NCI-H748 (cell line): ENCODE measurements around the gene FAF2.
"Not testable (repeated sequence)": the region's sequence is repeated elsewhere in the genome, so short reads cannot be mapped to it uniquely, and the experiment has no call there.

Experiments used
- DNase-seq: peaks from one replicate; lab custom pipeline; 2025; ENCODE audit not compliant: unreplicated experiment; lab: John Stamatoyannopoulos, UW

FAF2 gene, protein sequence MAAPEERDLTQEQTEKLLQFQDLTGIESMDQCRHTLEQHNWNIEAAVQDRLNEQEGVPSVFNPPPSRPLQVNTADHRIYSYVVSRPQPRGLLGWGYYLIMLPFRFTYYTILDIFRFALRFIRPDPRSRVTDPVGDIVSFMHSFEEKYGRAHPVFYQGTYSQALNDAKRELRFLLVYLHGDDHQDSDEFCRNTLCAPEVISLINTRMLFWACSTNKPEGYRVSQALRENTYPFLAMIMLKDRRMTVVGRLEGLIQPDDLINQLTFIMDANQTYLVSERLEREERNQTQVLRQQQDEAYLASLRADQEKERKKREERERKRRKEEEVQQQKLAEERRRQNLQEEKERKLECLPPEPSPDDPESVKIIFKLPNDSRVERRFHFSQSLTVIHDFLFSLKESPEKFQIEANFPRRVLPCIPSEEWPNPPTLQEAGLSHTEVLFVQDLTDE

DNA sequence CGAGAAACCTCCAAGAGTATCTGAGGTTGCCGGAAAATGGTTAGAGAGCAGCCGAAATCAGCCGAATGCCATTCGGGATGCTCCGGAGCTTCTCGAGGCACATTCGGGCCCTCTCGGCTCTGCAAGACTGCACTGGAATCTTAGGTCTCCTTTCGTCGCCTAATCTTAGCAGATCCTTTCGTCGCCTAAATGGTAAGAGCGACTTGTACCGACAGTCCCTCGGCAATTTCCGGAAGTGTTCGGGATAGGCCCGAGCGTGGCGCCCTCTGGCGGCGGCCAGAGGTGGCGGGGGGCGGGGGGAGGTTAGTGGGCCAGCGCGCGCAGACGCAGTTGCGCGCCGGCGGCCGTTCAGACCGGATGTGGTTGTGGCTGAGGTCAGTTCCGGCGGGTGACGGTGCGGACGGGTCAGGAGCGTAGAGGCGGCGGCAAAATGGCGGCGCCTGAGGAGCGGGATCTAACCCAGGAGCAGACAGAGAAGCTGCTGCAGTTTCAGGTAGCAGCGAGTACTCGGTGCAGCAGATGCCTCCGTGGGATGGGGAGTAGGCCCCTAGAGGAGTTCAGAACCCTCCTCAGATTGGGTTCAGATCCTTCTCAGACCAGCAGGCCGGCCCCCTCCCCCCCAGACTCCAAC is at the start of gene FAF2:
Gene FAF2 (plus strand): TSS at position 408 of the 631 bp plus-strand sequence. CDS start 23 bp downstream, at position 431.
- peak; percentile 96 for DNase-seq

DNA sequence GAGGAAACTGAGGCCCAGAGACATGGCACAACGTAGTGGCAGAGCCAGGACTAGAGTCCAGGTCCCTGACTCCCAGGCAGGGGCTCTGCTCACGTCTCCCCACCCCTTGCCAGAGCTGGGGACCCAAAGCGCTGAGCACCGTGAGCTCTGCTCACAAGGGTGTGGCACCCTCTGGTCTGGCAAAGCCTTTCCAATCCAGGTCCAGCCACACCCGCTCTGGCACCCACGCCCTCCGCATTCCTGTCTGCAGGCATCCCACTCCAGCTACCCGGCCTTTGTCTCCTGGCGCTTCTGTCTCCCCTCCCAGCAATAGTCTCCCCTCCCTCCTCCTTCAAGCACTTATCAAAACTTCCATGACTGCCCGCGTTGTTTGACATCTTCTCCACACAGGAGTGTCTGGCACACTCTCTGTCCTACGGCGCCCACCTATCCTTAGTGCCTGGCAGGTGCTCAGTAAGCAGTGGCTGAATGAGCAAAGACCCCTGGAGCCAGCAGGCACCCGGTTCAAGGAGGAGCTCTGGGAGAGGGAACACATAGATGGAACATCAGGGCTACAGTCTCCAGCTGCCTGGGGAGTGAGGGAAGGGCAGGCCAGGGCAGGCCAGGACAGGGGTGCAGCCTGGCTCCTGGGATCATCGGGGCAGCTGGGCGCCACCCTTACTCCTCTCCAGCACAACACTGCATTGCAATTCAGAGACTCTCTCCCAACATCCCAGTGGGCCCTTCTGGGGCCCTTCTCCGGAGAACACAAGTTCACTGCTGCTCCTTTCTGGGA is 47.6 kb upstream of the FAF2 start:
- no peak for DNase-seq

DNA sequence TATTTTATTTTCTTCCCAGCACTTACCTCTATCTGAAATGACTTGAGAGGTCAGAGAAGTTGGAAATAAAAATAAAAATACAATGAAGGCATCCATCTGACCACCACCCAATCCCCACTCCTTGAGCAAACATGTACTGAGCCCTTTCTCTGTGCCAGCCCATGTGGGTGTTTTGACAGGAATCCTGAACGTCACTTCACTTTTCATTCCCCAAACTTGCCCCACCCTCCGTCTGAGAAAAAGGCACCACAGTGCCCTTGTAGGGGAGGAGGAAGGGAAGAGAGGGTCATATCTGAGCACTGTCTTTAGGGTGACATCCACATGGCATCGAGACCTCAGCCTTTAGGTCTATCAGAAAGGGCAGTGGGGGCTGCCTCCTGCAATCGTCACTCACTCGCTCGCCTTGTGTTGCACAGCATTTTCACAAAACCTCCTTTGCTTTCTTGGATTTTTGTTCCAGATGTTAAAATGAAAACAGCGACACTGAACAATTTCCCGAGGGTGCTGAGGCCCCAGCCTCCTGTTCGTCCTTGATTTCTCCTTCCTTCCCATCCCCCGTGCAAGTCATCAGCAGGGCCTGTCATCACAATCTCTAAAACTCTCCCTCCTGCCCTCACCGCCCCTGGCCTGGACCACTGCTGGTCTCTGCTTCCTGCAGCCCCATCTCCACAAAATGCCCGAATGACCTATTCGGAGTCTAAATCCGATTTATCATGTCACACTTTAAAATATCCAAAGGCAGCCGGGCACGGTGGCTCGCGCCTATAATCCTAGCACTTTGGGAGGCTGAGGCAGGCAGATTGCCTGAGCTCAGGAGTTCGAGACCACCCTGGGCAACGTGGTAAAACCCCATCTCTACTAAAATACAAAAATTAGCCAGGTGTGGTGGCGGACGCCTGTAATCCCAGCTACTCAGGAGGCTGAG is 46.6 kb upstream of the FAF2 start:
- DNase-seq, result no peak

DNA sequence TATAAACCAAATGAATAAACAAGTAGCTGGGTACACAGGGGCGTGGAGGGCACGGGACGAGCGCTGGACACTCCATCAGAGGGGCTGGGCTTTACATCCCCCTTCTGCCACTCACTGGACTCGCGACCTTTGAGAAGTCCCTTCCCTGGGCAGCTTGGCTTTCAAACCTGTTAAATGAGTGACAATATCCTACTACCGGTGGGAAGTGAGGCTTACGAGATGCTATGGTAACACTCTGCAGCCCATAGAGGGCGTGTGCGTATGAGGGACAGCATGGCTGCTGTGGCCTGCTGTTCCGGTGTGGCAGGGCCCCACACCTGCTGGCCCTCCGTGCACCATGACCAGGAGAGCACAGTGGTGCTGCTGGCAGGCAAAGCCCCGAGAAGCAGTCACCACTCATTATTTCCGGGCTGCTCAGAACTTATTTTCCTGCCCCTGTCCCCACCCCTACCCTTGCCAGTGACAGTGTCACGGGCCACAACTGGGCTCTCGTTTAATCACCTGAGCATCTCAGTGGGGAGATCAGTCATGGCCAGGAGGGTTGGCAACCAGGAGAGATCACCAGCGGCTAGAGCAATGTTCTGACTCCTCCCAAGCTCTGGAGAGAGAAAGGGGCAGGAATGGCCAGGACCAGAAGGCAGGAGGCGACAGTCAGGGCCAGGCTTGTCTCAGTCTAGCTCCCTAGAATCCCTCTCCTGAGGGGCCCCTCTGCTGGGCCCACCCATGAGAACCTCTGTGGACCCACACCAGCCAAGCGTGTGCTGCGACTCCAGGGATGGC is 42.3 kb upstream of the FAF2 start:
- peak; percentile 48 for DNase-seq

DNA sequence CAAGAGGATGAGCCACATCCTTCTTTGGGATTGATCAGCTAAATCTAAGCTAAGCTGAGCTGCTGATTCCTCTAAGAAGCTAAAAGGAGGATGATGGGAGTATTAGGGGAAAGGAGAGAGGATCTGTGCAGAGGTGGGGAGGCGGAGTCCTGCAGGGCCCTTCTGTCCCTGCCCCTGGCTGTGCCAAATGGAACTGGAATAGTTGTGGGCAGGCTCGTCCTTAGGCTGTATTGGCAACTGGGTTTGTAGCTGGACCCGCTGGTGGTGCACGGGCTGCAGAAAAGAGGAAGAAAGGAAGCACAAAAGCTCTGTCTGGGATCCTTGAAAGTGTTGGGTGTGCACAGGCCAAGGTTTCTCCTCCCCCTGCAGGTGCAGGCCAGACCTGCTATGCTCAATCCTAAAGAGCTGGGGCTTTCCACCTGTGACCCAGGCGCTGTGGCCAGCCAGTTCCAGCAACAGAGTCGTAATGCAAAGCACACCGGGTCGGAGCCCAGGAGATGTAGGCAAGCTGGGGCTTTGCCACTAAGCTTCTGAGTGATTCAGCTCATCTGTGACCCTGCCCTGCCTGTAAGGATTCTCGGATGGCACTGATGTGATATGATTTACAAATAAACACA is 41.6 kb upstream of the FAF2 start:
- DNase-seq, result no peak

DNA sequence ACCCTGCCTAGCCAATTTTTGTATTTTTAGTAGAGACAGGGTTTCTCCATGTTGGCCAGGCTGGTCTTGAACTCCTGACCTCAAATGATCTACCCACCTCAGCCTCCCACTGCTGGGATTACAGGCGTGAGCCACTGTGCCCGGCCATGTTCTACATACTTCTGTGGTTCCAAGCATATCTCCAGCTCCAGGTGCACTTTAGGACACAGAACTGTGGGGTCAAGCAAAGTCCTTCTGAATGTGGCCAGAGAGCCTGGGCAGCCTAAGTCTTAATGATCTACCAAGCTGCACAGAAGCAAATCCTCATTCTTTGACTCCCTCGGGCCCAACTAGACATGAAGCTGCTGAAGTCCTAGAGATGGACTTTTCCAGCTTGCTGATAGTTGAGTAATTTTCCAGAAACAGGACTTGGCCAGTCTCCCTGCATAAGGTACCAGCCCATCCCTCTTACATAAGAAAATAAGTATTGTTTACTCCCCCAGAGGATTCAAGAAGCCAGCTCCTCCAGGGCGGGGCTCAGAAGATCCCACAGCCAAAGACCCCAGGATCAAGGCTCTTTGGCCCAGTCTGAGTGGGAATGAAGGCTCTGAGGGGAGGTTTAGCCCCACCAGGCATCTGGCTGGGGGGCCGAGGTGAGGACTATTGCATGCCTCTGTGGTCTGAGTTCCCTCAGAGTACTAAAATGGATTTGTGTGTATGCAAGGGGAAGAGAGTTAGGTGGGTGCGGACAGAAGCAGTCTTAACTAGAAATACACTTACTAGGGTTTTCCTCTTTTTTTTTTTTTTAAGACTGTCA is 40.5 kb upstream of the FAF2 start:
- DNase-seq, result no peak

DNA sequence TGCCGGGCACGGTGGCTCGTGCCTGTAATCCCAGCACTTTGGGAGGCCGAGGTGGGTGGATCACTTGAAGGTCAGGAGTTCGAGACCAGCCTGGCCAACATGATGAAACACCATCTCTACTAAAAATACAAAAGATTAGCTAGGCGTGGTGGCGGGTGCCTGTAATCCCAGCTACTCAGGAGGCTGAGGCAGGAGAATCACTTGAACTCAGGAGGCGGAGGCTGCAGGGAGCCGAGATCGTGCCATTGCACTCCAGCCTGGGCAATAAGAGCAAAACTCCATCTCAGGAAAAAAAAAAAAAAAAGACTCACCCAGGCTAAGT is 40.0 kb upstream of the FAF2 start:
- not testable (repeated sequence) for DNase-seq

DNA sequence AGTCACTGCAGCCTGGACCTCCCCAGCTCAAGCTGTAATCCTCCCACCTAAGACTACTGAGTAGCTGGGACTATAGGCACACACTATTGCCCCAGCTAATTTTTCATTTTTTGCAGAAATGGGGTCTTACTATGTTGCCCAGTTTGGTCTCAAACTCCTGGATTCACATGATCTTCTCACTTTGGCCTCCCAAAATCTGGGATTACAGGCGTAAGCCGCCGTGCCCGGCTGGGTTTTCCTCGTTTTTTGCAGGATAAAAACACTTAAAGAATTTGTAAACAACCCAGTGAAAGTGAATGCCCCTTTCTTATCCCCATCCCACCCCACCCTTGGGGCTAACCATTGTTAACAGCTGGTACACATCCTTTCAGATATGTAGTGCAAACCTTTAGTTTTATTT is 39.6 kb upstream of the FAF2 start:
- no peak for DNase-seq

DNA sequence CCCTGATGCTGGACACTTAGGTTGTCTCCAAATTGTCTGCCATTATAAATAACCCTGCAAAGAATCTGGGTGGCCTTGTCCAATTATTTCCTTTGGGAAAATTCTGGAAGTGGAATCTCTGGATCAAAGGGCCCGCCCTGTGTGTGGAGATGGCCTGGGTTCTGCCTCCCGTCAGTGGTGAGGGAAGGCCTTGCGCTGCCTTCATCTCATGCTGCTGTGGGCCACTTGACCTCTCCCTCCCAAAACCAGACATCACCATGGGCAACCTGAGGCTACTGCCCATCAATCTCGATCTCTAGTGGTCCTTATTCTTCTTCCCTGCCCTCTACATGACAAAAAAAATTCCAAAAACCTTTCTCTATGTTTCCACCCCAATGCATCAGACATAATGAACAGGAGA is 38.4 kb upstream of the FAF2 start:
- DNase-seq, result no peak

DNA sequence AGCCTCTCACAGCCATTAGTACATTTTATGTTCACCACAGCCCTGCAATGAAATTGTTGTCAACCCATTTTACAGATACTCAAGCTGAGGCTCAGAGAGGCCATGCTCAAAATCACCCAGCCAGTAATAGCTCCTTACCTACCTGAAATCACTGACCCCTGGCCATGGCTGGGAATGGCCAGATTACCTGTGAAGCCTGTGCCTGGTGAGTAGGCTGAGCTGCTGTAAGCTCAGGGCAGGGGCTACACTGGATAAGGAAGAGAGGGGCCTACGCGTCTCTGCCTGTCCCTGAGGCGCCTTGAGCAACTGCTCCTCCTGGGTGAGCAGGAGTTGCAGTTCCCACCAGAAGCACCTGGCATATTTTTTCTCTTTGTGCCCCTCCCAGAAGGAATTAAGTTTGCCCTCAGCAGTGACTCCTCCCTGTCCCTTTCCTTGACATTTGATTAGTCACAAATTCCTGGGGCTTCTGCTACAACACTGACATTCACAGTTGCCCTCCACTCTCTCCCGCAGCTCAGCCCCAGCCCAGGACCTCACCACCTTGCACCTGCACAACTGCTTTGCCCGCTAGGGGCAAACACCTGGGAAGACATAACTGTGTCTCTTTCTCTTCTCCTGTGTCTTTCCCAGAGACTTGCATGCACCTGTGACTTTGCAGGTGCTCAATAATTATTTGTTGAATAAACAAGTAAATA is 37.6 kb upstream of the FAF2 start:
- DNase-seq, result no peak

DNA sequence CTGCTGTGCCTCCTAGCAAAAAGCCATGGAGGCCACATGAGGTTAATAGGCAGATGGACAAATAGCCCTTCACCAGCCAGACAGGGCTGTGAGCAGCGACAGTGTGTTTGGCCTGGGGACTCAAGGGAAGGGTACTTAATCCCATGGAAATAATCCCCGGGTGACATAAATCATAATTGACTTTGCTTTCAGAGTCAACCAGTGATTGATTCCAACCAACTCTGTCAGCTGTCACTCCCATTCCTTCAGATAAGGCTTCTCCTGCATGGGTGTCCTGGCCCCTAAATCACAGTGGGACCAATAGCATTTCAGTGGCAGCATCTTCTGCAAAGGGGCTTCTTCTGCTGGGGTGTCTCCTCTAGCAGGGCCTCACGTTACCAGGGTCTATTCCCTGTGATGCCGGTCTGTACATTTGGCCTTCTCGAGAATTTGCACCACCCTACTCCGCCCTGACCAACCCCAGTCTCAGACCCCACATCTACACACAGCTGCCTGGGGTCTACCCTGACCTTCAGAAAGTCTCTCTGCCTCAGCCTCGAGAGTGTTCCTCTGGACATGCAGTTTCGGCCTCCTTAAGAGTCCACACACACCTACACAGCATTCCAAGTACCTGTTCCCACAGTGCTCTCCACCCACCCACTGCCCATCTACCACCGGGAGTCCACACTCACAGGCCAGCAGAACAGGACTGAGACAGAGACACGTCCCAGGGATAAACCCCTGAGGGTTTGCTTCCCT is 35.5 kb upstream of the FAF2 start:
- no peak for DNase-seq

DNA sequence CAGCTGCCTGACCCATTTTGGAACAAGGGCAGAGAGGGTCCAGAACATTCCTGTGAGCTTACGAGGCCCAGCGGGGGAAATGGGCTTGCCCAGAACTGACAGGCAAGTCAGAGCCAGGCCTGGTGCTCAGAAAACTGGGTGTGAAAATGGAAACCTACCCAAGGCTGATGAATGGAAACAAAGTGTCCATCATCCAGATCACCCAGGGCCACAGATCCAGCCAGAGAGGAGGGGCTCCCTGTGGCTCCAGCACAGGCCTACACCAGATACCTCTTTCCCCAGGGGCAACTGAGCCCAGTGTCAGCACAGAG is 35.0 kb upstream of the FAF2 start:
- DNase-seq, result no peak

DNA sequence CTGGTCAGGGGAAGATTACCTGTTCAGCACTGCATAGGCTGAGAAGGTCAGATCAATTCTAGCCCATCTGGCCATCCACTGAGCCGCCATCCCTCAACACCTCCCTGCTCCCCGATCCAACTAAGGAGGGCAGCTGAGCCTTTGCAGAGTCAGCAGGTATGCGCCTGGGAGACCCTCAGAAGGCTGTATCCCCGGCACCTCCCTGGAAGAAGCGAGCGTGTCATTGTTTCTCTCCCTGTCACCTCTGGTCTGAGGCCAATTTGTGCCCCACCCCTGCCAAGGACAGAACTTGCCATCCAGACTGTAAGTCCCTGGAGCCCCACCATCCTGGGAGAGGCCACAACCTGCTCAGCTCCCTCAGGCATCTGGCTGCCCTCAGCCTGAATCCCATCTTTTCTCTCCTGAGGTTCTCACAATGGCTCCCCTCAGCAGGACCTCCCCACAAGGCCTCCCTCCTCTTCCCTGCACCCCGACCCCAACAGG is 34.4 kb upstream of the FAF2 start:
- DNase-seq, result no peak

DNA sequence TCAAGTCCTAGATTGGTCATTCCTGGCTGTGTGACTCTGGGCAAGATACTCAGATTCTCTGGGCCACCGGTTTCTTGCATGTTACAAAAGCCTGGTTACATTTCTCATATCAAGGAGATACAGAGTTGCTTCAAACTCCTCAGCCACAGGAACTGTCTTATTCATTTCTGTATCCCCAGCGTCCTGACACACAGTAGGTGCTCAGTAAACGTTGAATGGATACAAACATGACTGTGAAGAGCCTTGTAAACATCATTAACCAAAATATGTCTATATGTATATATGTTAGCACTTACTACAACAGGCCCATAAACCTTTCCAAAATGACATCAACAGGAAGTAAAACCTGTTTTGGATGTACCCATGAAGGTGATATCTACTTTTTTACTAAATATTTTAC is 33.5 kb upstream of the FAF2 start:
- no peak for DNase-seq

DNA sequence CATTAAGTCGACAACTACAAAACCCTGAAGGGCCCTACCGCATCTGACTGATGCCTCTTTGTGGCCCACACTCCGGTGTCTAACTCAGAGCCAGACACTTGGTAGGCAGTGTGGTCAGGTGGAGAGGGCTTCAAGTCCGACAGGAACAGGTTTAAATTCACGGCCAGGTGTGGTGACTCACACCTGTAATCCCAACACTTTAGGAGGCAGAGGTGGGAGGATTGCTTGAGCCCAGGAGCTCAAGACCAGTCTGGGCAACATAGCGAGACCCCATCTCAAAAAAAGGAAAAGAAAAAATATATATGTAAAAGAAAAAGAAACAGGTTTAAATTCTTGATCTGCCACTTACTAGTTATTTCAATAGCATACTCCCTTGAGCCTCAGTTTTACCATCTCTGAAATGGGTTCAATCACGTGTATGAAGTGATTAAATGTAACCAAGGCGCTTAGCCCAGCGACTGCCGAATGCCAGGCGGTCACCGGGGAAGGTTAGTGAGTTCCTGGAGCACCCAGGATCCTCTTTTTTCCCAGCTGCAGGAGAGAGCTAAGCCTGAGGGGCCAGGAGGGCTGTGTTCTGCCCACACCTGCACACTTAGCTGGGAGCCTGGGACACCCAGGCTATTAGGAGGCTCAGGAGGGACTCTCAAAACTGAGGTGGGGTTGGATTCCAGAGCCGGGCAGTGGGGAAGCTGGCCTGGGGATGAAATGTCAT is 32.8 kb upstream of the FAF2 start:
- DNase-seq, result no peak

DNA sequence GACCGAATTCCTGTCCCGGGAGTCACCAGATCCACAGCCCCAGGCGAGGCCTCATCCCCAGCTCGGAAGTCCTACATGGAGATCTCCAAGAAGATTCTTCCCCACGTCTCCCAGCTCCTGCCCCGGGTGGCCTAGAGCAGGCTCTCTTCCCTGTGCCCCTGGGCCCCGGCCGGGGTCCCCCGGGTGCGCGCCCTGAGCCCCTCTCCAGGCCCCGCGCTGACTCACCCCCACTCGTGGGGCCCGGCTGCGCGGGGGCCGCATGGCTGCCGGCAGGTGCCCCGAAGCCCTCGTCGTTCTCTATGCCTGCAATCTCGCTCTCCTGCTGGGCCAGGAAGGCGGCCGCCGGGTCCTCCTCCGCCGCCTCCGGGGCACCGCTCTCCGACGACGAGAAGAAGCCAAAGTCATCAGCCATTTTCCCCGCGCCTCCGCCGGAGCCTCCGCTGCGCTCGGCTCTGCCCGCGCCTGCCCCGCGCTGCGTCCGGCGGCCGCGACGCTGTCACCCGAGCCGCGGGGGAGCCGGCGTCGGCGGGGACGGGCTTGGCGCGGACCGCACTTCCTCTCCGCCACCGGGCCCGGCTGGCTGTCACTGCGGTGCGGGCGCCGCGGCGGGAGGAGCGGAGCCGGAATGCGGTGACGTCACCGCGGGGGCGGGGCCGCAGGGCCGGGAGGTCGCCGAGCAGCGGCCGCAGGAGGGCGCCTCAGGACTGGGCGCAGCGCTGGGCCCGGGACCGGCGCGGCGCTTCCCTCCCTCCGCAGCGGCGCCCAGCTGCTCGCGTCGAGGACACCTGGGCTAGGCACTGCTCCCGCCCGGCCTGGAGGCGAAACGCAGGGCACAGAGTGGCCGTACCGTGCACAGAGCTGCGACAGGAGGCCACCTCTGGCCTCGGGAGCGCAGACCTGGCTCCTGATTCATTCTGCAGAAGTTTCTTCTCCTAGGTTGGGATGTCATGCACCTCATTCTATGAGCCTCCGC is 31.9 kb upstream of the FAF2 start, which contains the start of gene CLTB:
Gene CLTB (minus strand): TSS at position 588 of the 973 bp plus-strand sequence. CDS start 176 bp downstream, at position 412.
- DNase-seq, result peak; percentile 91
